T-helper 1 cell (primary cell): Measurements from ENCODE around the gene GPM6B.

Experiments
- DNase-seq, 5 donors: peaks; one replicate each; pipeline ENCODE4 v3.0.0-alpha.2; 2012 to 2020

The GPM6B gene

DNA sequence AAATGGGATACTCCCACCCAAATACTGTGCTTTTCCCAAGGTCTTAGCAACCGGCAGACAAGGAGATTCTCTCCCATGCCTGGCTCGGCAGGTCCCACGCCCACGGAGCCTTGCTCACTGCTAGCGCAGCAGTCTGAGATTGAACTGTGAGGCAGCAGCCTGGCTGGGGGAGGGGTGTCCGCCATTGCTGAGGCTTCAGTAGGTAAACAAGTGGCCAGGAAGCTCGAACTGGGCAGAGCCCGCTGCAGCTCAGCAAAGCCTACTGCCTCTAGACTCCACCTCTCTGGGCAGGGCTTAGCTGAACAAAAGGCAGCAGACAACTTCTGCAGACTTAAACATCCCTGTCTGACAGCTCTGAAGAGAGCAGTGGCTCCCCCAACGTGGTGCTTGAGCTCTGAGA lies 92.0 kb downstream of the GPM6B start:
- peak in 4 of 5 donors; percentile 31 to 69 (median 41) for DNase-seq

DNA sequence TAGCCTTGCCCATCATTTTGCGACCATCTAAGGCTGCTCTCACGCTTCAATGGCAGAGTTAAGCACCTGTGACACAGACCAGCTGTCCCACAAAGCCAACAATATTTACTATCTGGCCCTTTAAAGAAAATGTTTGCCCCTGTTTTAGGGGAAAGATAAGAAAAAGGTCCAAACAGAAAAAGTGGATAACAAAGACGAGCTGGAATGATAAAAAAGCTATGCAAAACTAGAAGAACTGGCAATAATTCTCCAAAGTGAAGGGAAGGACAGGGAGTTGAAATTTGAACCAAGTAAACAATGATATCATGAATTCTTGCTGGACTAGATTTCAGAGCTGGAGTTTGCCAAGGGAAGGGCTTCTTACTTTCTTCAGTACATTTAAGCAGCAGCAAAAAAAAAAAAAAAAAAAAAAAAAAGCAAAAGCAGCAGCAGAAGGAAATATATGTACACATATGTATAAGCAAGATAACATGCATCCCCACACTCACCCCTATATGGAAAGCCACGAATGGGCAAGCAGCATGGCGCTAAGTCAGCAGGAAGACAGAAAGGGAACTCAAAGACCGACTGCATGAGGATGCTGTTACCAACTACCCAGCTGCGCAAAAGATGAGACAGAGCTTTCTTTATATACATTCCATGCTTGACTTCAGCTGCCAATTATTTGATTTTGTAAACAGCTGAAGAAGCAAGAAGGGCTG lies 94.9 kb downstream of the GPM6B start:
- DNase-seq, result no peak

DNA sequence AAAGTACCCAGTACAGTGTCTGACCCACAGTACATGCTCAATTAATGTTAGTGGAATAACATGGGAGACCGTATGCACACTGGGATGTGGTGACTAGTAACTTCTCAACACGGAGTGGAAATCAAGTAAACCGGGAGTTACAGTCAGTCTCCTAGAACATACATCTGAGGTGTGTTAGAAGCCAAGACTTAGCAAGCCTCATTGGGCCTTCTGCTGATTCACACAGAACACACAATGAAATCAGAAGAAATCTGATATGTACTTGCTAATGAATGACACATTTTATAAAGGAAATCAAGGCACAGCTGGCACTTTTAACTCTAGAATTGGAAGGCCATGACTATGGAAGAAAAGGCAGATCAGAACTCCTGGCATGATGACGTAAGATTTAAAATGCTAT lies 95.5 kb downstream of the GPM6B start:
- no peak for DNase-seq
